GM12892 (cell line): ENCODE measurements around the gene GGT5.

Source experiments
- POLR2A ChIP-seq: IDR thresholded peaks from 2 replicates; pipeline ENCODE4 v1.6.1; 2011; ENCODE audit warnings: low read depth, low read length, control low read depth
- POLR2AphosphoS5 ChIP-seq: IDR thresholded peaks from 2 replicates; pipeline ENCODE4 v1.6.1; 2011; ENCODE audit warnings: low read depth, low read length, control low read depth
- TAF1 ChIP-seq: IDR thresholded peaks from 2 replicates; pipeline ENCODE4 v1.6.1; 2011; ENCODE audit warnings: low read depth, mild to moderate bottlenecking, control low read depth, low read length, borderline replicate concordance

DNA sequence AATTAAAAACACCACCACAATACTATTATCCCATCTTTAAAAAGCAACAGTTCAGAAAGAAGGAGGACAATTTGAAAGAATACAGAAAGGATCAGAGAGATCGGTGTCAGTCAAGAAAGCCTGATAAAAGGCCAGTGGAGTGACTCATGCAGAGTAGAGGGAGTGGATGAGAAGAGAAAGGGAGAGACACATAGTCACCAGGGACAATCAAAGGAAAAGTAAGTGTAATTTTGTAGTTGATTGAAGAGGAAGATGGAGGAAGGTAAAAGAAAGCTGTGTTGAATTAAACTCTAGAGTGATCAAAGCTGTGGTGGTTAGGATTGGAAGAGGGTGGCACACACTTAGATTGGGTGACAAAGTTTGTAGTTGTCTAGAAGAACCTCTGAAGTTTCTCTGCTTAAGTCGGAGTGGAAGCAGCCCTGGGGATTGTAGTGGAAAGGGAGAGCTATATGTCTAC, 39.9 kb upstream of the GGT5 start:
- no peak for TF ChIP-seq TAF1
- TF ChIP-seq POLR2A, result no peak
- TF ChIP-seq POLR2AphosphoS5, result no peak
